IgD-negative memory B cell (primary cell): ENCODE data around the gene GJB2. TPM values are rescaled to one million over a fixed set of nuclear protein-coding genes. Genes with fewer than 3 reads are reported as not detected.

Experiments
- H3K27ac Mint-ChIP-seq, 3 donors: one replicate each; pipeline ENCODE4 v1.8.0; 2020 to 2022; ENCODE audit warnings: mild to moderate bottlenecking in 3 of 3, mixed read lengths in 3 of 3, moderate library complexity in 1 of 3
- H3K27me3 Mint-ChIP-seq: one replicate; pipeline ENCODE4 v1.8.0; 2021; ENCODE audit warnings: mixed read lengths
- H3K36me3 Mint-ChIP-seq: one replicate; pipeline ENCODE4 v1.8.0; 2020; ENCODE audit warnings: mild to moderate bottlenecking, mixed read lengths
- H3K4me1 Mint-ChIP-seq, 3 donors: one replicate each; pipeline ENCODE4 v1.8.0; 2020 to 2022; ENCODE audit warnings: mixed read lengths in 3 of 3, mild to moderate bottlenecking in 1 of 3
- H3K4me3 Mint-ChIP-seq, 4 donors: one replicate each; pipeline ENCODE4 v1.8.0; 2020 to 2022; ENCODE audit warnings: mild to moderate bottlenecking in 4 of 4, mixed read lengths in 4 of 4, moderate library complexity in 3 of 4
- H3K9me3 Mint-ChIP-seq, 3 donors: one replicate each; pipeline ENCODE4 v1.8.0; 2020 to 2021; ENCODE audit warnings: mixed read lengths in 3 of 3, mild to moderate bottlenecking in 1 of 3
- polyA plus RNA-seq: library from polyadenylated mRNA; unstranded; fragments of 300-500 nt; fragmentation: Illumina TruSeq; gene quantifications from one replicate; pipeline ENCODE4 v1.2.3, GENCODE V29; 2021

Gene GJB2
- polyA plus RNA-seq, 1 donor from 2014 or later = not detected

GRCh38 chr13:20144141-20144850 lies 48.4 kb downstream of the GJB2 start:
- Mint-ChIP-seq H3K4me1 (no peaks in the 10 kb centered on the region), H3K27me3 (peaks cover 19% of the 10 kb centered on the region), H3K36me3 (no peaks in the 10 kb centered on the region), H3K27ac (no peak overlapping the region), H3K4me3 (no peak overlapping the region), H3K9me3 (no peaks in the 10 kb centered on the region)

GRCh38 chr13:20142927-20143480 lies 49.7 kb downstream of the GJB2 start:
- no peak overlapping the region for H3K4me3 Mint-ChIP-seq

GRCh38 chr13:20142023-20142926 lies 50.5 kb downstream of the GJB2 start:
- H3K4me1 Mint-ChIP-seq = no peaks in the 10 kb centered on the region
- H3K4me3 Mint-ChIP-seq = no peak overlapping the region
- no peaks in the 10 kb centered on the region for H3K9me3 Mint-ChIP-seq
- H3K27me3 Mint-ChIP-seq = peaks cover 27% of the 10 kb centered on the region
- H3K36me3 Mint-ChIP-seq = no peaks in the 10 kb centered on the region
- no peak overlapping the region for H3K27ac Mint-ChIP-seq

More at GRCh38 chr13:20142927-20143480, 49.7 kb downstream of the GJB2 start:
- H3K36me3 Mint-ChIP-seq = no peaks in the 10 kb centered on the region
- no peak overlapping the region for H3K27ac Mint-ChIP-seq
- no peaks in the 10 kb centered on the region for H3K4me1 Mint-ChIP-seq
- H3K9me3 Mint-ChIP-seq = no peaks in the 10 kb centered on the region
- H3K27me3 Mint-ChIP-seq = peaks cover 19% of the 10 kb centered on the region

- H3K4me3 Mint-ChIP-seq = no peak overlapping the region
- H3K36me3 Mint-ChIP-seq = no peaks in the 10 kb centered on the region
- H3K4me1 Mint-ChIP-seq = peaks cover 0 to 3% (median 0%) of the 10 kb centered on the region in 3 donors
- peaks cover 30% of the 10 kb centered on the region for H3K27me3 Mint-ChIP-seq
- H3K27ac Mint-ChIP-seq = no peak overlapping the region
- no peaks in the 10 kb centered on the region for H3K9me3 Mint-ChIP-seq
Measured at GRCh38 chr13:20141238-20142022, 51.3 kb downstream of the GJB2 start.

GRCh38 chr13:20140487-20140886 lies 52.3 kb downstream of the GJB2 start:
- H3K27me3 Mint-ChIP-seq = peaks cover 31% of the 10 kb centered on the region

GRCh38 chr13:20137875-20138274 lies 54.9 kb downstream of the GJB2 start:
- Mint-ChIP-seq H3K27me3 (peaks cover 33% of the 10 kb centered on the region), H3K27ac (no peak overlapping the region), H3K36me3 (no peaks in the 10 kb centered on the region), H3K9me3 (no peaks in the 10 kb centered on the region), H3K4me1 (peaks cover 0 to 3% (median 0%) of the 10 kb centered on the region in 3 donors), H3K4me3 (no peak overlapping the region)

More at GRCh38 chr13:20140487-20140886, 52.3 kb downstream of the GJB2 start:
- Mint-ChIP-seq H3K4me3 (no peak overlapping the region), H3K36me3 (no peaks in the 10 kb centered on the region), H3K9me3 (no peaks in the 10 kb centered on the region), H3K27ac (no peak overlapping the region), H3K4me1 (peaks cover 0 to 3% (median 0%) of the 10 kb centered on the region in 3 donors)

Other genes with a start within 250 kb of the GJB2 start
- 11.1 TPM for gene ZMYM2, start 234.2 kb downstream of the GJB2 start, polyA plus RNA-seq
- 0.33 TPM for gene GJA3, start 31.9 kb downstream of the GJB2 start, polyA plus RNA-seq
- not detected for gene GJB6, start 39.4 kb upstream of the GJB2 start, polyA plus RNA-seq